Measurements from ENCODE around the gene ZNF521.

- TF ChIP-seq, protein P1, sequence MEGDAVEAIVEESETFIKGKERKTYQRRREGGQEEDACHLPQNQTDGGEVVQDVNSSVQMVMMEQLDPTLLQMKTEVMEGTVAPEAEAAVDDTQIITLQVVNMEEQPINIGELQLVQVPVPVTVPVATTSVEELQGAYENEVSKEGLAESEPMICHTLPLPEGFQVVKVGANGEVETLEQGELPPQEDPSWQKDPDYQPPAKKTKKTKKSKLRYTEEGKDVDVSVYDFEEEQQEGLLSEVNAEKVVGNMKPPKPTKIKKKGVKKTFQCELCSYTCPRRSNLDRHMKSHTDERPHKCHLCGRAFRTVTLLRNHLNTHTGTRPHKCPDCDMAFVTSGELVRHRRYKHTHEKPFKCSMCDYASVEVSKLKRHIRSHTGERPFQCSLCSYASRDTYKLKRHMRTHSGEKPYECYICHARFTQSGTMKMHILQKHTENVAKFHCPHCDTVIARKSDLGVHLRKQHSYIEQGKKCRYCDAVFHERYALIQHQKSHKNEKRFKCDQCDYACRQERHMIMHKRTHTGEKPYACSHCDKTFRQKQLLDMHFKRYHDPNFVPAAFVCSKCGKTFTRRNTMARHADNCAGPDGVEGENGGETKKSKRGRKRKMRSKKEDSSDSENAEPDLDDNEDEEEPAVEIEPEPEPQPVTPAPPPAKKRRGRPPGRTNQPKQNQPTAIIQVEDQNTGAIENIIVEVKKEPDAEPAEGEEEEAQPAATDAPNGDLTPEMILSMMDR (IDR thresholded peaks at IDR 0.05) = no peak
- no peak for TF ChIP-seq POLR2A (IDR thresholded peaks at IDR 0.05)
Observed at GRCh38 chr18:25244924-25245698, 106.9 kb downstream of the ZNF521 start.

Measured in breast epithelium (tissue), 3 donors.